K562 (cell line): ENCODE data around the gene TFEC. TPM values are rescaled to one million over a fixed set of nuclear protein-coding genes. Genes with fewer than 3 reads are reported as not detected.

Experiments
- ATAC-seq: fragments of 200-7000 bp; cut with Tn5 transposase; 3 replicates; pipeline ENCODE4 v1.9.1; 2020; ENCODE audit warnings: moderate library complexity
- BruUV-seq: library from RNA; stranded (reverse); fragments of 400-500 nt; replicated peaks from 2 replicates; lab custom pipeline; 2021; lab: Mats Ljungman, UMichigan
- CTCF ChIA-PET: fragments of 300-600 bp; formaldehyde crosslinking; extraction: SDS; loops from one replicate; lab custom pipeline; 2021; ENCODE audit warnings: low intra/inter-chr PET ratio; lab: Yijun Ruan, JAX
- POLR2A ChIA-PET: fragments of 300-600, 350-650 bp; sonication (Branson Sonifier 250); formaldehyde crosslinking; extraction: SDS; loops from one replicate; lab custom pipeline; 2021; ENCODE audit warnings: antibody characterized with exemption, inconsistent platforms; lab: Yijun Ruan, JAX
- DNase-seq, 4 experiments: peaks; one replicate each; pipeline versions ENCODE4 v3.0.0 to v3.0.0-alpha.2; 2011 to 2018; ENCODE audit warnings: low spot score in 3 of 4, mixed read lengths in 3 of 4; ENCODE audit errors: extremely low read depth in 1 of 4
- FAIRE-seq: peaks from 2 replicates; lab custom pipeline; 2011; peaks lifted over from hg19 to GRCh38; lab: Jason Lieb, UNC
- H2AFZ ChIP-seq: 2 replicates; pipeline ENCODE4 v1.6.0; 2011; ENCODE audit warnings: low read depth, low read length, control low read depth, inconsistent platforms
- H3K27ac ChIP-seq: fragments of 200-600 bp; 3 replicates; pipeline ENCODE4 v1.8.0; 2011; ENCODE audit warnings: low read depth, mild to moderate bottlenecking, control low read depth, inconsistent platforms, low read length, moderate library complexity, mixed read lengths; ENCODE audit errors: extremely low read depth
- H3K27me3 ChIP-seq, 2 experiments: fragments of 300-600 bp in 1 of 2; 2 replicates in 1 of 2; 3 replicates in 1 of 2; pipeline versions ENCODE4 v1.6.0 to v1.8.0; 2011; ENCODE audit warnings: inconsistent platforms in 2 of 2, low read length in 2 of 2, mild to moderate bottlenecking in 1 of 2, mixed read lengths in 1 of 2, moderate library complexity in 1 of 2; ENCODE audit not compliant: control insufficient read depth in 2 of 2, insufficient read depth in 2 of 2
- H3K36me3 ChIP-seq: fragments of 300-600 bp; 3 replicates; pipeline ENCODE4 v1.8.0; 2011; ENCODE audit warnings: mild to moderate bottlenecking, low read length, inconsistent platforms; ENCODE audit not compliant: control insufficient read depth, insufficient read depth
- H3K4me1 ChIP-seq, 2 experiments: fragments of 200-600 bp in 1 of 2; replicated peaks in 1 of 2; 2 replicates in 1 of 2; 3 replicates in 1 of 2; pipeline versions ENCODE4 v1.5.1 to v1.8.0; 2011; ENCODE audit warnings: inconsistent platforms in 2 of 2, low read length in 2 of 2, mild to moderate bottlenecking in 1 of 2, mixed read lengths in 1 of 2, moderate library complexity in 1 of 2; ENCODE audit not compliant: control insufficient read depth in 2 of 2, insufficient read depth in 2 of 2
- H3K4me2 ChIP-seq: 2 replicates; pipeline ENCODE4 v1.6.1; 2011; ENCODE audit warnings: low read length, control low read depth, inconsistent platforms, mixed read lengths; ENCODE audit not compliant: insufficient read depth
- H3K4me3 ChIP-seq: fragments of 200-600 bp; sonication (generic), shearing (Covaris generic); 2 replicates; pipeline ENCODE4 v1.5.1; 2016; ENCODE audit warnings: control low read depth, inconsistent platforms
- H3K79me2 ChIP-seq: fragments of 200-600 bp; 3 replicates; pipeline ENCODE4 v1.8.0; 2011; ENCODE audit warnings: low read length, inconsistent platforms; ENCODE audit not compliant: control insufficient read depth, insufficient read depth
- H3K9ac ChIP-seq, 2 experiments: 2 replicates each; pipeline versions ENCODE4 v1.6.0 to v1.6.1; 2011; ENCODE audit warnings: low read depth in 2 of 2, low read length in 2 of 2, control low read depth in 1 of 2, inconsistent platforms in 1 of 2, mild to moderate bottlenecking in 1 of 2, mixed read lengths in 1 of 2; ENCODE audit not compliant: insufficient read depth in 1 of 2
- H3K9me1 ChIP-seq: one replicate; pipeline ENCODE4 v1.6.0; 2011; ENCODE audit warnings: inconsistent platforms, mild to moderate bottlenecking, low read length, moderate library complexity; ENCODE audit not compliant: control insufficient read depth, insufficient read depth
- H3K9me3 ChIP-seq: replicated peaks from 2 replicates; pipeline ENCODE4 v1.5.1; 2011; ENCODE audit warnings: low read depth, low read length, inconsistent platforms; ENCODE audit not compliant: control insufficient read depth, insufficient read depth
- H4K20me1 ChIP-seq: replicated peaks from 2 replicates; pipeline ENCODE4 v1.6.1; 2011; ENCODE audit warnings: low read length, inconsistent platforms, mixed read lengths; ENCODE audit not compliant: control insufficient read depth, insufficient read depth
- ADNP ChIP-seq: fragments of 200-800 bp; sonication (Bioruptor generic); IDR thresholded peaks from 2 replicates; pipeline ENCODE4 v1.6.1; 2016; ENCODE audit warnings: missing genetic modification characterization, missing compliant biosample characterization
- CBX3 ChIP-seq, 2 experiments: IDR thresholded peaks; 1 replicate in 1 of 2; 2 replicates in 1 of 2; pipeline ENCODE4 v1.6.1; 2012; ENCODE audit warnings: inconsistent platforms in 2 of 2, low read length in 2 of 2, borderline replicate concordance in 1 of 2, control low read depth in 1 of 2
- JUNB ChIP-seq: fragments of 450-650 bp; formaldehyde crosslinking; conservative IDR thresholded peaks from 2 replicates; pipeline ENCODE4 v1.4.0; 2020; ENCODE audit warnings: mild to moderate bottlenecking
- KAT7 ChIP-seq: sonication (generic); formaldehyde crosslinking; IDR thresholded peaks from 2 replicates; pipeline ENCODE4 v1.8.0; 2022; ENCODE audit warnings: missing genetic modification reagents, mild to moderate bottlenecking, borderline replicate concordance
- PRMT5 ChIP-seq: sonication (generic); formaldehyde crosslinking; IDR thresholded peaks from 2 replicates; pipeline ENCODE4 v1.5.0; 2020; ENCODE audit warnings: missing genetic modification reagents
- RBM17 ChIP-seq: fragments of 200-400 bp; formaldehyde crosslinking; IDR thresholded peaks from 2 replicates; pipeline ENCODE4 v1.6.1; 2017; ENCODE audit warnings: low read depth, mild to moderate bottlenecking, low read length, borderline replicate concordance
- RBM34 ChIP-seq: fragments of 200-400 bp; formaldehyde crosslinking; IDR thresholded peaks from 2 replicates; pipeline ENCODE4 v1.6.1; 2018; ENCODE audit warnings: low read length, borderline replicate concordance; ENCODE audit not compliant: insufficient read depth
- SRF ChIP-seq, 2 experiments: fragments of 250-450, 450-650 bp in 1 of 2; sonication (Bioruptor Pico) in 1 of 2; sonication (generic) in 1 of 2; formaldehyde crosslinking; IDR thresholded peaks; 2 replicates each; pipeline versions ENCODE4 v1.5.0 to v1.5.1; 2020 to 2022; ENCODE audit warnings: mild to moderate bottlenecking in 1 of 2, missing genetic modification reagents in 1 of 2
- TRIM28 ChIP-seq: fragments of 450-650 bp; IDR thresholded peaks from 2 replicates; pipeline ENCODE4 v1.6.1; 2017
- TSC22D4 ChIP-seq: fragments of 450-650 bp; IDR thresholded peaks from 2 replicates; pipeline ENCODE4 v1.6.1; 2016; ENCODE audit warnings: missing genetic modification characterization, missing biosample characterization, control low read depth
- ZBTB8A ChIP-seq: fragments of 450-650 bp; IDR thresholded peaks from 2 replicates; pipeline ENCODE4 v1.6.1; 2018; ENCODE audit warnings: mild to moderate bottlenecking, moderate library complexity; ENCODE audit not compliant: partially characterized antibody
- ZFPM2 ChIP-seq: fragments of 250-450 bp; sonication (Bioruptor Pico); IDR thresholded peaks from 2 replicates; pipeline ENCODE4 v1.5.1; 2022; ENCODE audit warnings: mild to moderate bottlenecking
- ZNF695 ChIP-seq: fragments of 450-650 bp; formaldehyde crosslinking; IDR thresholded peaks from 2 replicates; pipeline ENCODE4 v1.4.0; 2020; ENCODE audit warnings: mild to moderate bottlenecking, moderate library complexity
- ZNF699 ChIP-seq: fragments of 250-450 bp; sonication (Bioruptor Pico); IDR thresholded peaks from 2 replicates; pipeline ENCODE4 v1.8.0; 2021; ENCODE audit warnings: mild to moderate bottlenecking, moderate library complexity; ENCODE audit not compliant: insufficient replicate concordance
- in situ Hi-C: fragments of 300-500 bp; cut with MboI; formaldehyde crosslinking; loops from 4 replicates; pipeline ENCODE4 v1.15.0; 2018; ENCODE audit warnings: inconsistent platforms, mixed read lengths
- intact Hi-C: fragments of 100-400 bp; cut with micrococcal nuclease; formaldehyde crosslinking; loops from 2 replicates; pipeline ENCODE4 v1.14.2; 2022
- polyA plus RNA-seq, 8 experiments: library from polyadenylated mRNA; depleted of rRNA in 4 of 8; stranded (reverse) in 5 of 8; unstranded in 3 of 8; fragments of >200 nt; fragmentation: Nextera tagmentation in 2 of 8; fragmentation: Illumina TruSeq in 1 of 8; extraction: Ambion mirVana in 2 of 8; extraction: Trizol in 1 of 8; gene quantifications; 2 replicates each; pipeline versions ENCODE4 v1.2.1 to v1.2.3, GENCODE V29; 2011 to 2014; ENCODE audit warnings: inconsistent platforms in 1 of 8, missing spikeins in 1 of 8
- total RNA-seq, 7 experiments: library from RNA; depleted of rRNA in 6 of 7; stranded (reverse); fragments of >200 nt in 6 of 7; fragmentation: Illumina TruSeq in 2 of 7; extraction: Trizol in 2 of 7; gene quantifications; 2 replicates each; pipeline versions ENCODE4 v1.2.1 to v1.2.3, GENCODE V29; 2011 to 2021; ENCODE audit warnings: low replicate concordance in 1 of 7
- TF ChIP-seq, protein P1 (sequence below): fragments of 450-650 bp; IDR thresholded peaks from 2 replicates; pipeline ENCODE4 v1.6.1; 2017; ENCODE audit warnings: antibody characterized with exemption, mild to moderate bottlenecking
- TF ChIP-seq, protein P2 (sequence below), 2 experiments: fragments of 450-650 bp; conservative IDR thresholded peaks; 2 replicates each; pipeline ENCODE4 v1.6.1; 2017; ENCODE audit warnings: mild to moderate bottlenecking in 2 of 2, moderate library complexity in 2 of 2
- TF ChIP-seq, protein P3 (sequence below): sonication (generic); formaldehyde crosslinking; IDR thresholded peaks from 2 replicates; pipeline ENCODE4 v1.8.0; 2022; ENCODE audit warnings: mild to moderate bottlenecking, missing genetic modification reagents

TFEC gene
- total and polyA plus RNA-seq, 9 of the 15 experiments (the other 6 are each of a cell fraction or from before 2014, with no cell fraction given) = 0.01 TPM; not detected in 8

DNA sequence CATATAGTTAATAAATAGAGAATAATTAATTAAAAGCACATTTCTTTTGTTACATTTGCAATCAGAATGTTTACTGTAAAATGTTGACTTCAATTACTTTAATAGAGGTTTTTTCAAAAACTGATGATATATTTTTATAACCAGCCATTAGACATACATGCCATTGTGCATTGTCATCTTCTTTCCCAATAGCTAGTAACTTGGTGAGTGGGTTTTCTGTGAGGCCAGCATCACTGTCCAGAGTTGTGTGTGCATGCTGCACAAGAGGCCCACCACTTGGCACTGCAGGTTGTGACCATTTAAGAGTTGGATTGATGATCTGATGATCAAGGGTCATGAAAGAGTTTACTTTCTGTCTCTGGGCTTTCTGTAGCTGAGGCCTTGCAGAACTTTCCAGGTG, 46.5 kb downstream of the TFEC start (continued):
- TF ChIP-seq, protein P1, sequence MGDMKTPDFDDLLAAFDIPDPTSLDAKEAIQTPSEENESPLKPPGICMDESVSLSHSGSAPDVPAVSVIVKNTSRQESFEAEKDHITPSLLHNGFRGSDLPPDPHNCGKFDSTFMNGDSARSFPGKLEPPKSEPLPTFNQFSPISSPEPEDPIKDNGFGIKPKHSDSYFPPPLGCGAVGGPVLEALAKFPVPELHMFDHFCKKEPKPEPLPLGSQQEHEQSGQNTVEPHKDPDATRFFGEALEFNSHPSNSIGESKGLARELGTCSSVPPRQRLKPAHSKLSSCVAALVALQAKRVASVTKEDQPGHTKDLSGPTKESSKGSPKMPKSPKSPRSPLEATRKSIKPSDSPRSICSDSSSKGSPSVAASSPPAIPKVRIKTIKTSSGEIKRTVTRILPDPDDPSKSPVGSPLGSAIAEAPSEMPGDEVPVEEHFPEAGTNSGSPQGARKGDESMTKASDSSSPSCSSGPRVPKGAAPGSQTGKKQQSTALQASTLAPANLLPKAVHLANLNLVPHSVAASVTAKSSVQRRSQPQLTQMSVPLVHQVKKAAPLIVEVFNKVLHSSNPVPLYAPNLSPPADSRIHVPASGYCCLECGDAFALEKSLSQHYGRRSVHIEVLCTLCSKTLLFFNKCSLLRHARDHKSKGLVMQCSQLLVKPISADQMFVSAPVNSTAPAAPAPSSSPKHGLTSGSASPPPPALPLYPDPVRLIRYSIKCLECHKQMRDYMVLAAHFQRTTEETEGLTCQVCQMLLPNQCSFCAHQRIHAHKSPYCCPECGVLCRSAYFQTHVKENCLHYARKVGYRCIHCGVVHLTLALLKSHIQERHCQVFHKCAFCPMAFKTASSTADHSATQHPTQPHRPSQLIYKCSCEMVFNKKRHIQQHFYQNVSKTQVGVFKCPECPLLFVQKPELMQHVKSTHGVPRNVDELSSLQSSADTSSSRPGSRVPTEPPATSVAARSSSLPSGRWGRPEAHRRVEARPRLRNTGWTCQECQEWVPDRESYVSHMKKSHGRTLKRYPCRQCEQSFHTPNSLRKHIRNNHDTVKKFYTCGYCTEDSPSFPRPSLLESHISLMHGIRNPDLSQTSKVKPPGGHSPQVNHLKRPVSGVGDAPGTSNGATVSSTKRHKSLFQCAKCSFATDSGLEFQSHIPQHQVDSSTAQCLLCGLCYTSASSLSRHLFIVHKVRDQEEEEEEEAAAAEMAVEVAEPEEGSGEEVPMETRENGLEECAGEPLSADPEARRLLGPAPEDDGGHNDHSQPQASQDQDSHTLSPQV = no peak
- TF ChIP-seq TSC22D4 (tag) (no peak), ZNF699 (CRISPR knock-in tag) (no peak)

DNA sequence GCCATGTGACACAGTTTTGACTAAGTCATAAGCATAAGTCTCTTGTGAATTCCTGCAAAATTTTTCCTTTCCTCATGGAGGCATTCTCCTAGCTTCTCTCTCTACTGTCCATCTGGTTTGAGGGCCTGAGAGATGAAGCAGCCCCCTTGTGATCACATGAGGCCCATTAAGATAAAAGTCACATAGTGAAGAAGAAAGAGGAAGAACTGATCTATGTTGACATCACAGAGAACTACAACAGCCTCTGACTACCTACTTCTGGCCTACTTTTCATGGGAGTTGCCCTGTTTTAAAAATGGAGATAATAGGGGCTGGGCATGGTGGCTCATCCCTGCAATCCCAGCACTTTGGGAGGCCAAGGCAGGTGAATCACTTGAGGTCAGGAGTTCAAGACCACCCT, 50.4 kb downstream of the TFEC start:
- no peak for FAIRE-seq
- intact Hi-C loops = no loop called here
- Histone ChIP-seq H3K9me1 (no peaks in the 10 kb centered on the region), H3K27ac (no peak overlapping the region), H3K9me3 (0 out of 2 replicates have a peak, but pooled peaks cover 3% of the 10 kb centered on the region), H2AFZ (no peak overlapping the region), H3K4me2 (no peak overlapping the region), H4K20me1 (no peaks in the 10 kb centered on the region), H3K4me1 (no peaks in the 10 kb centered on the region), H3K27me3 (no peaks in the 10 kb centered on the region), H3K79me2 (no peaks in the 10 kb centered on the region), H3K9ac (no peak overlapping the region), H3K36me3 (no peaks in the 10 kb centered on the region), H3K4me3 (no peak overlapping the region)
- POLR2A ChIA-PET = no interaction called here
- no peak for ATAC-seq
- no peak for DNase-seq
- in situ Hi-C loops = no loop called here
- no TSS peak for BruUV-seq
- CTCF ChIA-PET = no interaction called here
- TF ChIP-seq SRF (CRISPR knock-in tag; IDR thresholded peaks at IDR 0.05) (no peak), RBM17 (no peak), RBM34 (no peak), JUNB (CRISPR knock-in tag) (no peak), ADNP (tag) (no peak), TRIM28 (no peak), KAT7 (CRISPR knock-in tag) (no peak), CBX3 (IDR thresholded peaks at IDR 0.05; ENCODE audit: borderline replicate concordance in 1 of 2, low read length in 2 of 2) (no peak), ZFPM2 (CRISPR knock-in tag) (no peak), ZNF695 (no peak), PRMT5 (no peak), ZBTB8A (no peak)
- TF ChIP-seq, protein P2, sequence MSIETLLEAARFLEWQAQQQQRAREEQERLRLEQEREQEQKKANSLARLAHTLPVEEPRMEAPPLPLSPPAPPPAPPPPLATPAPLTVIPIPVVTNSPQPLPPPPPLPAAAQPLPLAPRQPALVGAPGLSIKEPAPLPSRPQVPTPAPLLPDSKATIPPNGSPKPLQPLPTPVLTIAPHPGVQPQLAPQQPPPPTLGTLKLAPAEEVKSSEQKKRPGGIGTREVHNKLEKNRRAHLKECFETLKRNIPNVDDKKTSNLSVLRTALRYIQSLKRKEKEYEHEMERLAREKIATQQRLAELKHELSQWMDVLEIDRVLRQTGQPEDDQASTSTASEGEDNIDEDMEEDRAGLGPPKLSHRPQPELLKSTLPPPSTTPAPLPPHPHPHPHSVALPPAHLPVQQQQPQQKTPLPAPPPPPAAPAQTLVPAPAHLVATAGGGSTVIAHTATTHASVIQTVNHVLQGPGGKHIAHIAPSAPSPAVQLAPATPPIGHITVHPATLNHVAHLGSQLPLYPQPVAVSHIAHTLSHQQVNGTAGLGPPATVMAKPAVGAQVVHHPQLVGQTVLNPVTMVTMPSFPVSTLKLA (conservative IDR thresholded peaks at IDR 0.05) = no peak
- TF ChIP-seq, protein P3, sequence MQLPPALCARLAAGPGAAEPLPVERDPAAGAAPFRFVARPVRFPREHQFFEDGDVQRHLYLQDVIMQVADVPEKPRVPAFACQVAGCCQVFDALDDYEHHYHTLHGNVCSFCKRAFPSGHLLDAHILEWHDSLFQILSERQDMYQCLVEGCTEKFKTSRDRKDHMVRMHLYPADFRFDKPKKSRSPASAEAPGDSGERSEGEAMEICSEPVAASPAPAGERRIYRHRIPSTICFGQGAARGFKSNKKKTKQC = no peak
